Tibial nerve (tissue), 4 donors: Measurements from ENCODE around the gene BHLHE40.

Source experiments
- CTCF ChIP-seq, 5 experiments: fragments of 200-600 bp in 3 of 5; fragments of 450-650 bp in 2 of 5; sonication (generic) in 3 of 5; IDR thresholded peaks; one replicate each; pipeline ENCODE4 v1.5.1; 2016 to 2019; ENCODE audit warnings: antibody characterized with exemption in 5 of 5, mild to moderate bottlenecking in 3 of 5, moderate library complexity in 2 of 5
- EP300 ChIP-seq, 2 donors: sonication (generic); formaldehyde crosslinking; IDR thresholded peaks; one replicate each; pipeline ENCODE4 v1.6.1; 2017; ENCODE audit warnings: antibody characterized with exemption in 2 of 2, mild to moderate bottlenecking in 1 of 2
- POLR2A ChIP-seq, 2 donors: fragments of 450-650 bp; IDR thresholded peaks; one replicate each; pipeline ENCODE4 v1.6.1; 2017; ENCODE audit warnings: antibody characterized with exemption in 2 of 2, mild to moderate bottlenecking in 2 of 2, moderate library complexity in 2 of 2

- TF ChIP-seq CTCF (IDR thresholded peaks at IDR 0.05), result no peak
- TF ChIP-seq EP300 (IDR thresholded peaks at IDR 0.05), result no peak
- no peak for TF ChIP-seq POLR2A (IDR thresholded peaks at IDR 0.05)
Observed at GRCh38 chr3:4959180-4959579, 20.1 kb upstream of the BHLHE40 start.
